GM18861 (cell line): ENCODE measurements around the gene TRPM6.
"Not testable (repeated sequence)": the region's sequence is repeated elsewhere in the genome, so short reads cannot be mapped to it uniquely, and the experiment has no call there.

Experiments
- ATAC-seq: cut with Tn5 transposase; IDR thresholded peaks from one replicate; pipeline ENCODE4 v1.9.1; 2021; ENCODE audit not compliant: unreplicated experiment

TRPM6 gene

GRCh38 chr9:74887041-74887980, at the start of gene TRPM6:
Gene TRPM6, minus strand, starts transcription at chr9:74887921. Its CDS starts 65 bp downstream, at chr9:74887856.
- ATAC-seq, result no peak

- ATAC-seq, result no peak
Measured at GRCh38 chr9:74935008-74935407, 47.3 kb upstream of the TRPM6 start.

- ATAC-seq, result no peak
Measured at GRCh38 chr9:74921737-74922136, 34.0 kb upstream of the TRPM6 start.

- ATAC-seq, result no peak
Measured at GRCh38 chr9:74920944-74921626, 33.4 kb upstream of the TRPM6 start.

- ATAC-seq, result no peak
Measured at GRCh38 chr9:74910036-74910435, 22.3 kb upstream of the TRPM6 start.

- ATAC-seq, result no peak
Measured at GRCh38 chr9:74908665-74909064, 20.9 kb upstream of the TRPM6 start.

GRCh38 chr9:74907085-74907484, 19.4 kb upstream of the TRPM6 start:
- no peak for ATAC-seq

GRCh38 chr9:74901001-74901400, 13.3 kb upstream of the TRPM6 start:
- ATAC-seq, result no peak

GRCh38 chr9:74888449-74888848, 728 bp upstream of the TRPM6 start:
- ATAC-seq, result not testable (repeated sequence)

- ATAC-seq, result no peak
Measured at GRCh38 chr9:74887981-74888370, 255 bp upstream of the TRPM6 start.

GRCh38 chr9:74876382-74876949, 11.3 kb downstream of the TRPM6 start:
- no peak for ATAC-seq

- no peak for ATAC-seq
Measured at GRCh38 chr9:74875656-74876055, 12.1 kb downstream of the TRPM6 start.

- ATAC-seq, result no peak
Measured at GRCh38 chr9:74874220-74874619, 13.5 kb downstream of the TRPM6 start.

- ATAC-seq, result no peak
Measured at GRCh38 chr9:74872619-74873233, 15.0 kb downstream of the TRPM6 start.

GRCh38 chr9:74867483-74867882, 20.2 kb downstream of the TRPM6 start:
- no peak for ATAC-seq

GRCh38 chr9:74865177-74865576, 22.5 kb downstream of the TRPM6 start:
- ATAC-seq, result no peak

- ATAC-seq, result no peak
Measured at GRCh38 chr9:74861773-74862474, 25.8 kb downstream of the TRPM6 start.

- ATAC-seq, result no peak
Measured at GRCh38 chr9:74861071-74861470, 26.6 kb downstream of the TRPM6 start.

- not testable (repeated sequence) for ATAC-seq
Measured at GRCh38 chr9:74860247-74860646, 27.5 kb downstream of the TRPM6 start.

- no peak for ATAC-seq
Measured at GRCh38 chr9:74859786-74860185, 27.9 kb downstream of the TRPM6 start.
